GM12878 (cell line): Measurements from ENCODE around the gene CPA4. TPM values are rescaled to one million over a fixed set of nuclear protein-coding genes. Genes with fewer than 3 reads are reported as not detected.

Experiments
- ATAC-seq: fragments of 200-7000 bp; cut with Tn5 transposase; 3 replicates; pipeline ENCODE4 v1.9.1; 2020; ENCODE audit warnings: mild to moderate bottlenecking, moderate library complexity
- BruUV-seq: library from RNA; stranded (reverse); fragments of 400-500 nt; replicated peaks from 2 replicates; lab custom pipeline; 2021; lab: Mats Ljungman, UMichigan
- CTCF ChIA-PET: fragments of 300-600 bp; sonication (Branson Sonifier 250); formaldehyde crosslinking; extraction: SDS; loops from one replicate; lab custom pipeline; 2021; ENCODE audit warnings: inconsistent platforms; lab: Yijun Ruan, JAX
- POLR2A ChIA-PET: fragments of 350-600 bp; formaldehyde crosslinking; extraction: SDS; loops from one replicate; lab custom pipeline; 2021; ENCODE audit warnings: inconsistent platforms; lab: Charles Lee
- RAD21 ChIA-PET: fragments of 300-600 bp; sonication (Branson Sonifier 250); formaldehyde crosslinking; loops from one replicate; lab custom pipeline; 2023; ENCODE audit warnings: antibody characterized with exemption; ENCODE audit not compliant: unreplicated experiment; lab: Charles Lee
- SMC1A ChIA-PET: fragments of 300-600 bp; sonication (Branson Sonifier 250); formaldehyde crosslinking; loops from one replicate; lab custom pipeline; 2023; ENCODE audit not compliant: unreplicated experiment, uncharacterized antibody; lab: Charles Lee
- DNase-seq: peaks from one replicate; pipeline ENCODE4 v3.0.0-alpha.2; 2011; ENCODE audit warnings: low read depth, low spot score
- FAIRE-seq: peaks from 3 replicates; lab custom pipeline; 2011; peaks lifted over from hg19 to GRCh38; lab: Jason Lieb, UNC
- H2AFZ ChIP-seq: 2 replicates; pipeline ENCODE4 v1.6.0; 2011; ENCODE audit warnings: low read depth, low read length, control low read depth; ENCODE audit not compliant: control insufficient read depth
- H3K27ac ChIP-seq: 2 replicates; pipeline ENCODE4 v1.5.1; 2011; ENCODE audit warnings: control low read depth; ENCODE audit not compliant: control insufficient read depth, insufficient read depth
- H3K27me3 ChIP-seq, 2 experiments: replicated peaks in 1 of 2; 2 replicates each; pipeline versions ENCODE4 v1.6.0 to v1.6.1; 2011; ENCODE audit warnings: low read length in 1 of 2; ENCODE audit not compliant: control insufficient read depth in 2 of 2, insufficient read depth in 2 of 2
- H3K36me3 ChIP-seq, 2 experiments: 2 replicates each; pipeline ENCODE4 v1.5.1; 2011; ENCODE audit warnings: low read length in 1 of 2; ENCODE audit not compliant: control insufficient read depth in 2 of 2, insufficient read depth in 2 of 2
- H3K4me1 ChIP-seq: 2 replicates; pipeline ENCODE4 v1.6.1; 2011; ENCODE audit warnings: mild to moderate bottlenecking, low read length, moderate library complexity, mixed read lengths; ENCODE audit not compliant: control insufficient read depth, insufficient read depth
- H3K4me2 ChIP-seq: 2 replicates; pipeline ENCODE4 v1.6.0; 2011; ENCODE audit warnings: control low read depth; ENCODE audit not compliant: control insufficient read depth, insufficient read depth
- H3K4me3 ChIP-seq: fragments of 200-600 bp; sonication (generic); 2 replicates; pipeline ENCODE4 v1.5.1; 2016
- H3K79me2 ChIP-seq: 2 replicates; pipeline ENCODE4 v1.6.0; 2011; ENCODE audit warnings: low read length; ENCODE audit not compliant: control insufficient read depth, insufficient read depth
- H3K9ac ChIP-seq: 2 replicates; pipeline ENCODE4 v1.8.0; 2011; ENCODE audit warnings: low read length, control low read depth, mixed read lengths; ENCODE audit not compliant: control insufficient read depth, insufficient read depth
- H3K9me3 ChIP-seq: replicated peaks from 3 replicates; pipeline ENCODE4 v1.5.1; 2011; ENCODE audit warnings: mild to moderate bottlenecking, low read length; ENCODE audit not compliant: control insufficient read depth, insufficient read depth
- H4K20me1 ChIP-seq: 2 replicates; pipeline ENCODE4 v1.6.0; 2011; ENCODE audit not compliant: control insufficient read depth, insufficient read depth
- ATF3 ChIP-seq: IDR thresholded peaks from 2 replicates; pipeline ENCODE4 v1.6.1; 2011; ENCODE audit warnings: low read depth, mild to moderate bottlenecking, low read length, moderate library complexity, borderline replicate concordance; ENCODE audit errors: extremely low read depth
- BACH1 ChIP-seq: fragments of 450-650 bp; IDR thresholded peaks from 2 replicates; pipeline ENCODE4 v1.6.1; 2017; ENCODE audit warnings: mild to moderate bottlenecking, borderline replicate concordance
- BCLAF1 ChIP-seq: fragments of 450-650 bp; IDR thresholded peaks from 2 replicates; pipeline ENCODE4 v1.6.1; 2017; ENCODE audit warnings: antibody characterized with exemption, mild to moderate bottlenecking, moderate library complexity
- CEBPB ChIP-seq, 2 experiments: fragments of 150-350 bp in 1 of 2; IDR thresholded peaks; 2 replicates each; pipeline ENCODE4 v1.6.1; 2012 to 2014; ENCODE audit warnings: low read depth in 2 of 2, low read length in 2 of 2, borderline replicate concordance in 1 of 2, inconsistent platforms in 1 of 2
- CHD4 ChIP-seq: fragments of 200-600 bp; sonication (generic); IDR thresholded peaks from 2 replicates; pipeline ENCODE4 v1.6.1; 2016; ENCODE audit warnings: mild to moderate bottlenecking
- ESRRA ChIP-seq: IDR thresholded peaks from 2 replicates; pipeline ENCODE4 v1.6.1; 2012; ENCODE audit warnings: mild to moderate bottlenecking, low read length, improper control_type of control experiment
- GATAD2B ChIP-seq: fragments of 450-650 bp; conservative IDR thresholded peaks from 2 replicates; pipeline ENCODE4 v1.6.1; 2017; ENCODE audit warnings: low read depth, mild to moderate bottlenecking, moderate library complexity
- IRF4 ChIP-seq: IDR thresholded peaks from 2 replicates; pipeline ENCODE4 v1.6.1; 2011; ENCODE audit warnings: low read depth, low read length
- SMARCA5 ChIP-seq: fragments of 450-650 bp; IDR thresholded peaks from 2 replicates; pipeline ENCODE4 v1.6.1; 2017; ENCODE audit warnings: mild to moderate bottlenecking
- SP1 ChIP-seq: IDR thresholded peaks from one replicate; pipeline ENCODE4 v1.6.1; 2011; ENCODE audit warnings: low read depth, low read length
- STAT1 ChIP-seq: fragments of 450-650 bp; conservative IDR thresholded peaks from 2 replicates; pipeline ENCODE4 v1.6.1; 2014; ENCODE audit warnings: antibody characterized with exemption, mild to moderate bottlenecking
- TAF1 ChIP-seq: IDR thresholded peaks from 2 replicates; pipeline ENCODE4 v1.6.1; 2011; ENCODE audit warnings: mild to moderate bottlenecking, low read depth, low read length, borderline replicate concordance
- TCF12 ChIP-seq: IDR thresholded peaks from 2 replicates; pipeline ENCODE4 v1.6.1; 2011; ENCODE audit warnings: low read depth, mild to moderate bottlenecking, low read length
- TCF7 ChIP-seq: IDR thresholded peaks from 2 replicates; pipeline ENCODE4 v1.6.1; 2014; ENCODE audit warnings: antibody characterized with exemption, borderline replicate concordance
- USF1 ChIP-seq: IDR thresholded peaks from 2 replicates; pipeline ENCODE4 v1.6.1; 2011; ENCODE audit warnings: borderline replicate concordance, low read depth, mild to moderate bottlenecking, moderate library complexity, mixed read lengths, low read length; ENCODE audit not compliant: insufficient read depth; ENCODE audit errors: extremely low read length
- ZNF24 ChIP-seq: fragments of 450-650 bp; IDR thresholded peaks from 2 replicates; pipeline ENCODE4 v1.6.1; 2017; ENCODE audit warnings: antibody characterized with exemption, mild to moderate bottlenecking
- WGBS: methylation state at CpG from one replicate; pipeline ENCODE4 v1.1.6; 2016; ENCODE audit warnings: low lambda C conversion rate; ENCODE audit not compliant: insufficient replicate concordance, insufficient coverage; ENCODE audit errors: missing lambda C conversion rate; 5-methylcytosine and 5-hydroxymethylcytosine counted together
- in situ Hi-C: fragments of 300-500 bp; cut with MboI; formaldehyde crosslinking; loops from 9 replicates; pipeline ENCODE4 v1.14.3; 2018; ENCODE audit warnings: mixed read lengths
- intact Hi-C: fragments of 100-400 bp; cut with micrococcal nuclease; formaldehyde crosslinking; loops from one replicate; pipeline ENCODE4 v1.14.2; 2022; ENCODE audit not compliant: unreplicated experiment
- polyA plus RNA-seq, 11 experiments: library from polyadenylated mRNA; depleted of rRNA in 4 of 11; unstranded in 6 of 11; stranded (reverse) in 5 of 11; fragments of >200 nt; fragmentation: Nextera tagmentation in 4 of 11; fragmentation: Illumina TruSeq in 1 of 11; extraction: Ambion mirVana in 4 of 11; extraction: Trizol in 1 of 11; gene quantifications; 1 replicate in 1 of 11; 2 replicates in 10 of 11; pipeline versions ENCODE4 v1.2.1 to v1.2.3, GENCODE V29; 2011 to 2016; ENCODE audit warnings: inconsistent platforms in 2 of 11, missing spikeins in 2 of 11, low read depth in 1 of 11
- total RNA-seq, 4 experiments: library from RNA; depleted of rRNA in 3 of 4; stranded (reverse); fragments of >200 nt in 3 of 4; fragmentation: Illumina TruSeq in 1 of 4; extraction: Trizol in 1 of 4; gene quantifications; 2 replicates each; pipeline versions ENCODE4 v1.2.1 to v1.2.3, GENCODE V29; 2013 to 2021

CPA4 gene
- total and polyA plus RNA-seq, 10 of the 15 experiments (the other 5 are each of a cell fraction or from before 2014, with no cell fraction given), result 0.05 to 0.35 (median 0.18) TPM; not detected in 1

GRCh38 chr7:130303982-130304381, 11.0 kb downstream of the CPA4 start:
- no TSS peak for BruUV-seq
- ChIA-PET POLR2A (interaction anchor here (0.6 kb wide), 1 partner anchor 302 kb away, joined by 10 read pairs; no protein-coding TSS in a partner anchor), CTCF (no interaction called here), SMC1A (interaction anchor here (1.0 kb wide), 1 partner anchor 116 kb away, joined by 3 read pairs; no protein-coding TSS in a partner anchor), RAD21 (no interaction called here)
- Histone ChIP-seq H2AFZ (no peak overlapping the region), H4K20me1 (no peaks in the 10 kb centered on the region), H3K4me1 (no peaks in the 10 kb centered on the region), H3K79me2 (no peaks in the 10 kb centered on the region), H3K36me3 (no peaks in the 10 kb centered on the region), H3K4me3 (no peak overlapping the region), H3K4me2 (no peak overlapping the region), H3K9me3 (no peaks in the 10 kb centered on the region), H3K9ac (no peak overlapping the region), H3K27me3 (no peaks in the 10 kb centered on the region)
- WGBS, result 87% methylated on average over 5 of the region's 5 CpGs
- FAIRE-seq (no peak), ATAC-seq (no peak), DNase-seq (no peak)
- in situ Hi-C loops, result no loop called here
- intact Hi-C loops, result no loop called here
- TF ChIP-seq SMARCA5, result no peak
- TF ChIP-seq STAT1, result no peak
- no peak for TF ChIP-seq CHD4
- no peak for TF ChIP-seq TAF1
- TF ChIP-seq CEBPB (IDR thresholded peaks at IDR 0.05; ENCODE audit: borderline replicate concordance in 1 of 2, low read depth in 2 of 2, low read length in 2 of 2), result no peak
- no peak for TF ChIP-seq IRF4
- no peak for TF ChIP-seq USF1
- TF ChIP-seq, all 136 proteins: peak for 0
- no peak overlapping the region for H3K27ac ChIP-seq

GRCh38 chr7:130304878-130305277, 11.9 kb downstream of the CPA4 start:
- BruUV-seq, result no TSS peak
- in situ Hi-C loops (no loop called here), intact Hi-C loops (no loop called here)
- Histone ChIP-seq H3K9me3 (no peaks in the 10 kb centered on the region), H3K9ac (no peak overlapping the region), H3K27ac (no peak overlapping the region), H2AFZ (no peak overlapping the region), H3K4me1 (no peaks in the 10 kb centered on the region), H3K4me2 (no peak overlapping the region), H3K79me2 (no peaks in the 10 kb centered on the region), H3K36me3 (no peaks in the 10 kb centered on the region), H3K4me3 (no peak overlapping the region), H3K27me3 (no peaks in the 10 kb centered on the region), H4K20me1 (no peaks in the 10 kb centered on the region)
- ChIA-PET SMC1A (no interaction called here), RAD21 (no interaction called here), POLR2A (no interaction called here), CTCF (interaction anchor here (0.7 to 0.8 kb wide), 2 partner anchors 8 to 34 kb away, joined by 3 read pairs; no protein-coding TSS in a partner anchor)
- ATAC-seq (no peak), FAIRE-seq (no peak), DNase-seq (no peak)
- WGBS, result 60% methylated on average over 3 of the region's 3 CpGs
- no peak for TF ChIP-seq ATF3
- TF ChIP-seq GATAD2B, result no peak
- TF ChIP-seq BCLAF1, result no peak
- TF ChIP-seq ZNF24, result no peak
- TF ChIP-seq BACH1, result no peak
- no peak for TF ChIP-seq TCF7
- TF ChIP-seq TCF12, result no peak
- no peak for TF ChIP-seq SP1
- no peak for TF ChIP-seq ESRRA
